ENCODE measurements around the gene AGBL1. TPM values are rescaled to one million over a fixed set of nuclear protein-coding genes. Genes with fewer than 3 reads are reported as not detected.
A peak's percentile ranks its signal among the peaks of the same experiment; 100 is the strongest.

Gene AGBL1
- total and polyA plus RNA-seq, 2 experiments from 2014 or later = 0.06 to 0.11 TPM

- no peak overlapping the region for H3K27ac ChIP-seq
- no peaks in the 10 kb centered on the region for H3K36me3 ChIP-seq
- DNase-seq (ENCODE audit: low read depth in 1 of 2, low spot score in 1 of 2) = no peak
- H3K4me3 ChIP-seq = no peak overlapping the region
- no peak for TF ChIP-seq CTCF (IDR thresholded peaks at IDR 0.05; ENCODE audit: low read depth, low read length)
- H3K27me3 ChIP-seq = no peaks in the 10 kb centered on the region
- H3K4me1 ChIP-seq (ENCODE audit: low read depth) = peaks cover 35% of the 10 kb centered on the region
- H3K9me3 ChIP-seq (ENCODE audit: low read depth) = no peaks in the 10 kb centered on the region
Observed at GRCh38 chr15:86854176-86854575, 774.5 kb downstream of the AGBL1 start.

DNA sequence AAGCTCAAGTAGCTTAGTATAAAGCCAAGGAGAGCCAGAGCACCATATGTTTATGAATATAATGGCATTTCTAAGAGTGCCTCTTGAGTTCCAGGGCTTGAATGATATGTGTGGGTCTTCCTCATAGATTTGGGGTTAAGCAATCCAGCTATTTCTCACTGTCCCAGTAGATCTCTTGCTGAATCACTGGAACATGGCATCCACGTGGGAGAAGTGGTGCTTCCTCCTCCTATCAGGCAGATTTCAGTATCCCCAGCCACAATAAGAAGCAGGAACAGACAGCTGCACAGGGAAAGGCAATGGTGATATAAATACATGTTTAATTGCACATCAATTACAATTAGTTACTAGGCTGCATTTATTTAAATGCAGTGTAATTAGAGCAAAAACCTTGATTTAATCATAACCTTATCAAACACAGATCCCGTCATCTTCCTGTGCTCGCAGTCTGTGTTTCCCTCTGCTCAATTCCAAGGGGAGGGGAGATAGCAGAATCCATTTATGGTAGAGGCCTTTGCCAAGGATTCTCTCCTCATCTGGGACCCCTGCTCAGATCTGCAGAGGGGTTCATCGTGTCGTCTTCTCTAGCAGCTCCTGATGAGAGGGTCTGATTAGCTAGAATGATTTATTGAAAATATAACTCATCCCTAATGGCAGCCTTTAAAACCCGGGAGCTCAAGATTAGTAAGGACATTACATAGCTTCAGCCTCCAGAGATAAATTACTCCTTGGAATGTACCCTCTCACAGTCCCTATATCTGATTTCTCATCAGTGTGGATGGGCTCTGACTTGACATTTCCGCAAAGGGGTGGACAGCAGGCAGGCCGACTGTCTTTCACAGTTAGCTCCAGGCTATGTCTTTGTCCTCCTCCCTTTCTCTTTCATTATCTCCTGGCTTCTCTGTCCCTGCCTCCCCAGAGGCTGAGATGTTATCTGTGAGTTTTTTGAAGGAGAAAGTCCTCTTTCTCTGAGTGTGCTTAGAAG, 775.9 kb downstream of the AGBL1 start:
- H3K9me3 ChIP-seq (ENCODE audit: low read depth) = no peaks in the 10 kb centered on the region
- no peak for DNase-seq (ENCODE audit: low read depth in 1 of 2, low spot score in 1 of 2)
- no peaks in the 10 kb centered on the region for H3K27me3 ChIP-seq
- peaks cover 21% of the 10 kb centered on the region for H3K4me1 ChIP-seq (ENCODE audit: low read depth)
- TF ChIP-seq CTCF (IDR thresholded peaks at IDR 0.05; ENCODE audit: low read depth, low read length) = no peak
- no peak overlapping the region for H3K4me3 ChIP-seq
- H3K27ac ChIP-seq = no peak overlapping the region
- H3K36me3 ChIP-seq = no peaks in the 10 kb centered on the region

- TF ChIP-seq CTCF (IDR thresholded peaks at IDR 0.05; ENCODE audit: low read depth, low read length) = no peak
- no peak for DNase-seq (ENCODE audit: low read depth in 1 of 2, low spot score in 1 of 2)
- no peaks in the 10 kb centered on the region for H3K27me3 ChIP-seq
Observed at GRCh38 chr15:86857701-86858100, 778.0 kb downstream of the AGBL1 start.

DNA sequence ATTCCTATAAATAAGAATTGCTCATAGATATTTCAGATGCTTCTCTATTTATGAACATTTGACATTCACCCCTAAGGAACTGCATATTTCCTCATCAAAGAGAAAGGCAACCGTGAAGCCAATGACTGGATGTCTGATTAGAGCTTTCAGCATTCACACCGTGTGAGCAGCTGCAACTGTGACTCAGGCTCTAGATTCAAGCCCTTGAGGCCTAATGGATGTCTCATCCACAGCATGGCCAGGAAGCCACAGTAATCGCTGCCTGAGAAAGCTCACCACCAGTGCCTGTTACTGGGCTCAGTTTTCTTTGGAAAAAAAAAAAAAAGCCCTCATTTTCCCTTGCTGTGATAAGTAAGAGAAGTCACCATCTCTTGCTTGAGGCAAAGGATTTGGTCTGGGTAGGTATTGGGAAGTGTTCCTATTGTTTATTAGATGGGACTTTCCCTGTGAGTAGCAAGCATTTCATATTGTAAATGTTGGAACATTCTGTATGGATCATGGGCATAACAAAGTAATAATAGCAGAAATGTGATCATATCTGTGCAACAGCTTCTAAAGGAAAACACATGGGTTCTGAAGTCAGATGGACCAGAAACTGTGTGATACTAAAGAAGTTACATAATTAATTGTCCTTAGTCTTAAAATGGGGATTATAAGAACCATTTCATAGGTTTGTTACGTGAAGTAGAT, 783.7 kb downstream of the AGBL1 start:
- H3K36me3 ChIP-seq = no peaks in the 10 kb centered on the region
- DNase-seq (ENCODE audit: low read depth in 1 of 2, low spot score in 1 of 2) = peak; percentile 6 to 12
- H3K27ac ChIP-seq = no peak overlapping the region
- H3K4me1 ChIP-seq (ENCODE audit: low read depth) = no peaks in the 10 kb centered on the region
- H3K9me3 ChIP-seq (ENCODE audit: low read depth) = no peaks in the 10 kb centered on the region
- no peak overlapping the region for H3K4me3 ChIP-seq
- TF ChIP-seq CTCF (IDR thresholded peaks at IDR 0.05; ENCODE audit: low read depth, low read length) = no peak
- no peaks in the 10 kb centered on the region for H3K27me3 ChIP-seq

More at GRCh38 chr15:86857701-86858100, 778.0 kb downstream of the AGBL1 start:
- no peaks in the 10 kb centered on the region for H3K9me3 ChIP-seq (ENCODE audit: low read depth)
- H3K4me3 ChIP-seq = no peak overlapping the region
- H3K36me3 ChIP-seq = no peaks in the 10 kb centered on the region
- no peak overlapping the region for H3K27ac ChIP-seq
- H3K4me1 ChIP-seq (ENCODE audit: low read depth) = peaks cover 3% of the 10 kb centered on the region

GRCh38 chr15:86865920-86866319, 786.2 kb downstream of the AGBL1 start:
- TF ChIP-seq CTCF (IDR thresholded peaks at IDR 0.05; ENCODE audit: low read depth, low read length) = no peak
- no peaks in the 10 kb centered on the region for H3K27me3 ChIP-seq
- no peak overlapping the region for H3K4me3 ChIP-seq
- no peaks in the 10 kb centered on the region for H3K9me3 ChIP-seq (ENCODE audit: low read depth)
- H3K27ac ChIP-seq = no peak overlapping the region
- no peak for DNase-seq (ENCODE audit: low read depth in 1 of 2, low spot score in 1 of 2)
- H3K36me3 ChIP-seq = no peaks in the 10 kb centered on the region
- H3K4me1 ChIP-seq (ENCODE audit: low read depth) = no peaks in the 10 kb centered on the region

All from cardiac muscle cell (in vitro differentiated cells and primary cell).